A549 treated with AZD2906 at 1 μM for 4 hours (cell line): ENCODE measurements around the gene GPSM1. TPM values are rescaled to one million over a fixed set of nuclear protein-coding genes. Genes with fewer than 3 reads are reported as not detected.

Experiments used
- total RNA-seq: library from RNA; stranded (reverse); fragments of 200-300 nt; extraction: Qiagen RNA extraction; gene quantifications from 5 replicates; pipeline ENCODE4 v1.2.3, GENCODE V29; 2022

Gene GPSM1
- 9.6 to 16.0 TPM (median 14.4 TPM) in 5 replicates for total RNA-seq

GRCh38 chr9:136327304-136327974 lies at the start of gene GPSM1:
GPSM1 (plus strand) TSS chr9:136327539; CDS start chr9:136327696, 157 bp downstream.

GRCh38 chr9:136303825-136304416 lies 23.4 kb upstream of the GPSM1 start, which contains the start of gene CCDC187:
CCDC187 (minus strand) TSS chr9:136304094; CDS start chr9:136303830, 264 bp downstream.

GRCh38 chr9:136363106-136363948 lies 36.0 kb downstream of the GPSM1 start, which contains the start of gene DNLZ:
DNLZ (minus strand) TSS chr9:136363744; CDS start chr9:136363714, 30 bp downstream.

GRCh38 chr9:136373300-136374182 lies 46.2 kb downstream of the GPSM1 start, which contains the start of gene CARD9:
CARD9 (minus strand) TSS chr9:136373669; CDS start chr9:136372078, 1,591 bp downstream.

GRCh38 chr9:136400038-136400834 lies 72.9 kb downstream of the GPSM1 start, which contains the start of gene SNAPC4:
SNAPC4 (minus strand) TSS chr9:136400170; CDS start chr9:136398428, 1,742 bp downstream.

Other genes with a start within 250 kb of the GPSM1 start
- gene NACC2, start 232.2 kb upstream of the GPSM1 start, total RNA-seq: 28.9 to 38.1 TPM (median 35.5 TPM) in 5 replicates
- gene TMEM250, start 208.7 kb upstream of the GPSM1 start, total RNA-seq: 34.3 to 49.7 TPM (median 46.6 TPM) in 5 replicates
- 0.07 to 0.08 TPM (median 0.08 TPM) in 4 of 5 replicates, not detected in the other for gene LHX3, start 122.4 kb upstream of the GPSM1 start, total RNA-seq
- gene QSOX2, start 81.7 kb upstream of the GPSM1 start, total RNA-seq: 23.2 to 26.8 TPM (median 25.2 TPM) in 5 replicates
- 0.01 to 0.03 TPM (median 0.03 TPM) in 3 of 5 replicates, not detected in the others for gene CCDC187, start 23.4 kb upstream of the GPSM1 start, total RNA-seq
- 22.3 to 40.6 TPM (median 37.1 TPM) in 5 replicates for gene DNLZ, start 36.2 kb downstream of the GPSM1 start, total RNA-seq
- 0.45 to 2.1 TPM (median 1.1 TPM) in 5 replicates for gene CARD9, start 46.1 kb downstream of the GPSM1 start, total RNA-seq
- gene SNAPC4, start 72.6 kb downstream of the GPSM1 start, total RNA-seq: 10.4 to 12.4 TPM (median 11.7 TPM) in 5 replicates
- 58.8 to 68.5 TPM (median 67.1 TPM) in 5 replicates for gene ENTR1, start 83.1 kb downstream of the GPSM1 start, total RNA-seq
- gene PMPCA, start 83.1 kb downstream of the GPSM1 start, total RNA-seq: 76.9 to 119 TPM (median 80.6 TPM) in 5 replicates
- gene INPP5E, start 112.3 kb downstream of the GPSM1 start, total RNA-seq: 13.7 to 23.1 TPM (median 20.4 TPM) in 5 replicates
- 53.0 to 62.2 TPM (median 56.8 TPM) in 5 replicates for gene SEC16A, start 155.5 kb downstream of the GPSM1 start, total RNA-seq
- 9.4 to 12.4 TPM (median 11.2 TPM) in 5 replicates for gene NOTCH1, start 218.5 kb downstream of the GPSM1 start, total RNA-seq